ENCODE data around the gene SYNGAP1.

The SYNGAP1 gene

GRCh38 chr6:33380272-33380981, 39.4 kb upstream of the SYNGAP1 start:
- no peak overlapping the region for H3K4me3 ChIP-seq (ENCODE audit: low read depth, low read length)
- TF ChIP-seq, protein P1, sequence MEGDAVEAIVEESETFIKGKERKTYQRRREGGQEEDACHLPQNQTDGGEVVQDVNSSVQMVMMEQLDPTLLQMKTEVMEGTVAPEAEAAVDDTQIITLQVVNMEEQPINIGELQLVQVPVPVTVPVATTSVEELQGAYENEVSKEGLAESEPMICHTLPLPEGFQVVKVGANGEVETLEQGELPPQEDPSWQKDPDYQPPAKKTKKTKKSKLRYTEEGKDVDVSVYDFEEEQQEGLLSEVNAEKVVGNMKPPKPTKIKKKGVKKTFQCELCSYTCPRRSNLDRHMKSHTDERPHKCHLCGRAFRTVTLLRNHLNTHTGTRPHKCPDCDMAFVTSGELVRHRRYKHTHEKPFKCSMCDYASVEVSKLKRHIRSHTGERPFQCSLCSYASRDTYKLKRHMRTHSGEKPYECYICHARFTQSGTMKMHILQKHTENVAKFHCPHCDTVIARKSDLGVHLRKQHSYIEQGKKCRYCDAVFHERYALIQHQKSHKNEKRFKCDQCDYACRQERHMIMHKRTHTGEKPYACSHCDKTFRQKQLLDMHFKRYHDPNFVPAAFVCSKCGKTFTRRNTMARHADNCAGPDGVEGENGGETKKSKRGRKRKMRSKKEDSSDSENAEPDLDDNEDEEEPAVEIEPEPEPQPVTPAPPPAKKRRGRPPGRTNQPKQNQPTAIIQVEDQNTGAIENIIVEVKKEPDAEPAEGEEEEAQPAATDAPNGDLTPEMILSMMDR (IDR thresholded peaks at IDR 0.05; ENCODE audit: borderline replicate concordance, insufficient read depth, low read depth, low read length): no peak

DNA sequence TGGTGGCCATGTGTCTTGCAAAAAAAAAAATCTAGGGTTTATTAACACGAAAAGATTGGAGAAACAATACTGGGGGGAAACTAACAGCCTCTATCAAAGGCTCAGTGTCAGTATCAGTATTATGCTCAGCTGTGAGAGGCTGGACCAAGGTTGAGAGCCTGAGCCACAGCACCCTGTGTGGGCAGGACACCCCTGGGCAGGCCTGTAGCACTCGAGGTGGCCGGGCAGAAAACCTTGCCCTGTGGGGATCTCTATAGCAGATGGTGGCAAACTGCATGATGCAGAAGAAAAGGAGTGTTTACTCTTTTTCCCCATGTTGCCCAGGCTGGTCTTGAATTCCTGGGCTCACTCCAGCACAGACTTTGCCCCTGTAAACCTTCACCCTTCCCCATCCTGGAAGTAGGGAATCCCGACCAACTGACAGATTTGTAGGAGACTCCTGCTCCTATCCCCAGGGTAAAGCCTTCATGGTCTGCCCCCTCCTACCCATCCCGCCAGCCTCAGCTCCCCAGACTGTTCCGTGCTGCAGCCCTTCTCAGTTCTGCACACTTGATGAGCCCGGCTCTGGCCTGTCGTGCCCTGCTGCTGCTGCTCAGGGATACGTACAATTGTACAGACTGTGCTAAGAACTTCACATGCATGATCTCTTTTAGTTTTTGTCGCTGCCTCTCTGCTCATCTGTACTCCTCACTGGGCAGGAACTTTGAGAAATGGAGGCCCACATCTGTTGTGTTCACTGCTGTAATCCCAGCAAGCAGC, 36.3 kb upstream of the SYNGAP1 start:
- TF ChIP-seq, protein P1 (IDR thresholded peaks at IDR 0.05; ENCODE audit: borderline replicate concordance, insufficient read depth, low read depth, low read length): no peak
- no peak overlapping the region for H3K4me3 ChIP-seq (ENCODE audit: low read depth, low read length)

- TF ChIP-seq, protein P1 (IDR thresholded peaks at IDR 0.05; ENCODE audit: borderline replicate concordance, insufficient read depth, low read depth, low read length): no peak
- no peak overlapping the region for H3K4me3 ChIP-seq (ENCODE audit: low read depth, low read length)
Observed at GRCh38 chr6:33384581-33385020, 35.3 kb upstream of the SYNGAP1 start.

DNA sequence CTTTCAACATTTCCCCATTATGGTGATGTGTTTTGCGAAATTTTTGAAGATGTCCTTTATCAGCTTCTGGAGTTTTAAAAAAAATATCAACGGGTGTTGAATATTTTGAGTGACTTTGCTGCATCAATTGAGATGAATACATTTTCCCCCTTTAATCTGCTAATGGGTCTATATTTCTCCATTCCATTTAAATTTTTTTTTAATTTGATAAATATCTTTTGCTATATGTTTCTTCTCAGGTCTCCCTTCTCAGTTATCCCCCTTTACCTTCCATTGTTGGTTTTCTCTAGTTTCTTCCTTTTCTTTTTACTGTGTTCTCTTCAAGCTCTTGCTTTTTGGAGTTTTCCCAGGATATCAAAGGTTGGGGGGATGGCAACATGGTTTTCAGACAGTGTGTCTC, 29.7 kb upstream of the SYNGAP1 start:
- H3K4me3 ChIP-seq (ENCODE audit: low read depth, low read length): no peak overlapping the region
- TF ChIP-seq, protein P1 (IDR thresholded peaks at IDR 0.05; ENCODE audit: borderline replicate concordance, insufficient read depth, low read depth, low read length): no peak

DNA sequence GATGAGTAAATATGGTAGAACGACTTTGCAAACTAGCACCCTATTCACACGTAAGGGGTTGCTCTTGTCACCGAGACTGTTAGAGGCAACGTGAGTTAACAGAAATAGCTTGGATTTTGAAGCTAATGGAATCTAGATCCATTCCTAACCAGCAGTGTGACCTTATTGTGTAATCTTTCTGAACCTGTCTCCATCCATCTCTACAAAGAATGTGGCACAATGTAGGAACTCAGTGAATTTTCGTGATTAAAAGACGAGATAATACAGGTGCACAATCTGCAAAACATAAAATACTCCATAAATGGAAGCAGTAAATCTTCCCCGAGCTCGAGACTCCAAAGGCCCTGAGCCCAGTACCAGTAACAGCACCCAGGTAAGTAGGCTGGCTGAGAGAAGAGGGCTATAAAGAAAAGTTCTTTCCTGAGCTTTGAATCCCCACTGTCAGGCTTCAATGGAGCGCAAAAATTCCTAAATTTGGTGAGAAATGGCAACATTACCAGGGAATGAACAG, 29.0 kb upstream of the SYNGAP1 start:
- H3K4me3 ChIP-seq (ENCODE audit: low read depth, low read length): no peak overlapping the region
- TF ChIP-seq, protein P1 (IDR thresholded peaks at IDR 0.05; ENCODE audit: borderline replicate concordance, insufficient read depth, low read depth, low read length): no peak

DNA sequence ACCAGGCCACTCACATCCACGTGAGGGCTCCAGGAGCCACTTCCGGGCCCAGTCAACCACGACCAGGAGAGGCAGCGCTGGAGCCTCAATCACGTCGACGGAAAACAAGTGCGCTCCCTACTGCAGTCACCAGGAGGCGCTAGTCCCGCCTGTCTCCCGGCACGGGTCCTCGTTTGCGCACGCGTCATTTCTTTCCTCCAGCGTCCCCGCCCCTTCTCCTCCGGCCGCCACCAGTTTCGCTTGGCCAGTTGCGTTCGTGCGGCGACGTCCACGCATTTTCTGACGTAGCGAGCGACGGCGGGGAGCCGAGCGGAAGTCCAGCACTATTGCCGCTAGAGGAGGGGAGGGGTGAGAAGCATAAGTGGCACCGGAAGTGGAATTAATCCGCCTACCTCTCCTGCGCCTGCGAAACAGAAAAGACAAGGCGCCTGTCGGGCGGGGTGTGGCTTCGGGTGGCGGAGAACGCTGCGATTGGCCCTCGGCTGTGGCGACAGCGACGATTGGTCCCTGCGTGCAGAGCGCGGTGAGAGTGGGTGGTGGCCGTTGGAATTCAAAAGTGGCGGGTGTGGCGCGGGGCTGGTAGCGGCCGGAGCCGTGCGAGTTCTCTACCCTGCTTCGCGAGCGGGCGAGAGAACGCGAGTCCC, 28.5 kb upstream of the SYNGAP1 start, which contains the start of gene KIFC1:
Gene KIFC1 (plus strand): TSS at position 546 of the 644 bp plus-strand sequence. CDS start 163 bp downstream, outside the sequence.
- TF ChIP-seq, protein P1 (IDR thresholded peaks at IDR 0.05; ENCODE audit: borderline replicate concordance, insufficient read depth, low read depth, low read length): peak; percentile 94
- peak within 1 kb of the TSS; percentile 79 for H3K4me3 ChIP-seq (ENCODE audit: low read depth, low read length)
